Stimulated activated naive CD4-positive, alpha-beta T cell treated with Interleukin-2 at 50 U/mL for 16 hours (primary cell): ENCODE results near the gene MED15.

Experiments used
- DNase-seq: peaks from one replicate; lab custom pipeline; 2025; lab: John Stamatoyannopoulos, UW

MED15 gene

DNA sequence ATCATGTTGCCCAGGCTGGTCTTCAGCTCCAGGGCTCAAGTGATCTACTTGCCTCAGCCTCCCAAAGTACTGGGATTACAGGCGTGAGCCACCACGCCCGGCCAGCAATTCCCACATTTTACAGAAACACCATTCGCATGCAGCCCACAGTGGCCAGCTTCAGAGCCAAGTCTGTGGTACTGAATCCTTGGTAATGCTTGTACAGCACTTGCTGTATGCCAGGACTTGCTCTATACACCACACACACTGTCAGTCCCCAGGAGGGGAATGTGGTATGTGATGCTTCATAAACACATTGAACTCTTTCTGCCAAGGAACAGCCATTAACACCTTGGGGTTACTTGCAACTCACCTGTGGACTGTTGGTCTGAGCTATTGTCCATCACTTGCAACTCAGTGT, 119.4 kb downstream of the MED15 start:
- DNase-seq: no peak

DNA sequence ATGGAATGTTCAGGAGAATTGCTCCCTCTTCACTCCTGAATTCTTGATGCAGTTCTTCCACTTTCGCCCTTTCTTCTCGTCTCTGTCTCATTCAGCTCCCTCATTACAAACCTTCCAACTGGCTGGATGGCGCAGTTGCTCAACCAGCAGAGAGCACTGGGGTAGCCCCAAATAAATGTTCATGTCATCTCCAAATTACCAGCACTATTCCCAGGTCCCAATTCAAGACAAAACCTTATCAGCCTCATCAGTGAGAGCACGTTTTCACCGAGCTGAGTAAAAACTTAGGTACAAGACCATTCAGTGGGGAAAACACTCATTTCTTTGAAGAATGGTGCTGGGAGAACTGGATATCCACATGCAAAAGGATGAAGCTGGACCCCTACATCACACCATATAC, 120.0 kb downstream of the MED15 start:
- DNase-seq: no peak

DNA sequence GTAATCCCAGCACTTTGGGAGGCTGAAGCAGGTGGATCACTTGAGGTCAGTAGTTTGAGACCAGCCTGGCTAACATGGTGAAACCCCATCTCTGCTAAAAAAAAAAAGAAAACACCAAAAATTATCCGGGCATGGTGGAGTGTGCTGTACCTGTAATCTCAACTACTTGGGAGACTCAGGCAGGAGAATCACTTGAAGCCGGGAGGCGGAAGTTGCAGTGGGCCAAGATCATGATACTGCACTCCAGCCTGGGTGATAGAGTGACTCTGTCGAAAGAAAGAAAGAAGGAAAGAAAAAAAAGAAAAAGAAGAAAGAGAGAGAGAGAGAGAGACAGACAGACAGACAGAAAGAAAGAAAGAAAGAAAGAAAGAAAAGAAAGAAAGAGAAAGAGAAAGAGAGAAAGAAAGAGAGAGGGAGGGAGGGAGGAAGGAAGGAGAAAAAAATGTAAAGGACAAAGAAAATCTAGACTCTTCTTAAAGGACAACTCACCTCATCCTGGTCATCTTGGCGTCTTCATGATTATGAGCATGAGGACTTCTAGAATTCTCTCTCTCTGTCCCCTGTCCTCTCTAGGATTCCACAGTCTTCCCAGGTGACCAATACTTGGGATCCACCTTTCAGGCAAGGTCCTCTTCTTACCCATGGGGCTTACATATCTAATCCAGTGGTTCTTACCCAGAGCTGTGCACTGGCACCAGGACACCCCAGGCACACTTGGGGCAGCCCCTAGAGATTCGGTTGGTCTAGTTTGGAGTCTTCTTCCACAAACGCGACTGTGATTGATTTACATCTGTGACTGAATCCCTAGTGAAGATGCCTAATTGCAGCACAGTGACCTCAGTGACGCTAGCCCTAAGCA, 120.9 kb downstream of the MED15 start:
- DNase-seq: no peak

DNA sequence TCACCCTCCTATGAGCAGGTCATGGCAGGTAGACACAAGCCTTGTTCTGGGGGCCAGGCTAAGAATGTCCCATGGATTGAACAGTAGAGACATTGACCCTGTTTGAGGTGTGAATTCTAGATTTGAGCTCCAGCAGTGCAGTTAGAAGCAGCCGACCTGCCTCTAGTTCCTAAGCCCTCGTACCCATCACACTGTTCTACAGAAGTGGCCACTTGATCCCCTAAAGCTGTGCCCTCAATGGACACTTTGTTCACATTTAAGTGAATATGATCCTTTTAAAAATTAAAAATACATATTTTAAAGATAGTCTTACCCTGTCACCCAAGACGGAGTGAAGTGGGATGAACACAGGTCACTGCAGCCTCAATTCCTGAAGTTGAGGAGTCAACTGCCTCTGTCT, 122.0 kb downstream of the MED15 start:
- DNase-seq: no peak

DNA sequence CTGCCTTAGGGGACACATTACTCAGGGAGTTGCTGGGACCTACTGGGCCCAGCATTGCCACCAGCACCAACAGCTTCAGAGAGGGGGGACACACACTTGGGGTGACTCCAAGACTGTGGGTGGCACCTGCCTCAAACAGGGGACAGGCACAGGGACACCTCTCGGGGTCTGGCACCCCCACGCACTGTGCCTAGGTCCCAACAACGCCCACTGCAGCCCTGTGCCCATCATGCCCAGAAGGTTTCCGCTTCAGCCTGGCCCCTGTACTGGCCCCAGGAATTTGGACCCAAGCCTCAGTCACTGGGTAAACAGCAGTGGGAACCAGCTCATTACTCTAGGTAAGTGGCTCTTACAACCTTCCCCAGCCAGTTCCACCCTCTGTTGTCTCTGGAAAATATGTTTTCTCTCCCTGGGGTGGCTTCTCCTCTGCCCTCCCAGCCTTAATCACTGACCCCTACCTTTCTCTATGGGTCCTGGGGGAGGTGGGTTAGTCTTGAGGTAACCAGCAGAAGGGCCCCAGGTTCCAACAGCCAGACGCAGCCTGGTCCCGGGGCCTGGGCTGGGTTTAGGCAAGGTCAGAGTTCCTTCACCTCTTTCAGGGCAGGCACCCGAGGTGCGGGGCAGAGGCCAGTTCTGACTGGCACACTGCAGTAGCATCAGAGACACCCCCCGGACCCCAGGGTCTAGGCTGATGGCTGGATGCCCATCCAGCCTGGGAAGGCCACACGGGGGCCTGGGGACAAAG, 123.6 kb downstream of the MED15 start:
- DNase-seq: no peak

DNA sequence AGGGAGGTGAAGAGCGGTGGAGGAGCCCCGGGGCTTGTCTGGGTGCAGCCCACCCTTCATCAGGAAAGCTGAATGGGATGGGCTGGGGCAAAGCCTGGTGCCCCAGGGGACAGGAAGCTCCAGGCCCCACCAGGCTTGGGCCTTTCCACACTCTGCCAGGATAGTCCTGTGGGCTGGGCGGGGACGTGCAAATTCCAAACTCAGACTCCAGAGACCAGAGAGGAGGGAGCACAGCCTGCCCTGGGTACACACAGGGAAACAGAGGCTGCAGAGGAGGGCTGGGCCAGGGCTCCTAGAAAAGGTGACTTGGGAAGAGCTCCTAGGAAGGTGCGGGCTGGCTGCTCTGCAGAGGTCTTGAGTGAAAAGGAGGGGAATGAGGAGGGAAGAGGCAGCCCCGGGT, 124.7 kb downstream of the MED15 start:
- no peak for DNase-seq

DNA sequence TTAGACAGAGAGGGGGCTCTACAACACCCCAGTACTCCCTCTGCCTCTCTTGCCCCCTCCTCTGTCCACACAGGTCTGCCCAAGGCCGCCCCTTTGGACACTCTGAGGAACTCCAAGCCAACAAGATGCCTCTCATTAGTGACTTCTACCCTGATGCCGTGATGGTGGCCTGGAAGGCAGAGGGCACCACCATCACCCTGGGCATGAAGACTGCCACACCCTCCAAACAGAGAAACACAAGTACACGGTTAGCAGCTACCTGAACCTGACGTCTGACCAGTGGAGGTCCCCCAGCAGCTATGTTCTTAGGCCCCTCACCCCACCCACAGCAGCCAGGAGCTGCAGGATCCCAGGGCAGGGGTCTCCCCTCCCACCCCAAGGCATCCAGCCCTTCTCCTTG, 125.1 kb downstream of the MED15 start:
- no peak for DNase-seq

DNA sequence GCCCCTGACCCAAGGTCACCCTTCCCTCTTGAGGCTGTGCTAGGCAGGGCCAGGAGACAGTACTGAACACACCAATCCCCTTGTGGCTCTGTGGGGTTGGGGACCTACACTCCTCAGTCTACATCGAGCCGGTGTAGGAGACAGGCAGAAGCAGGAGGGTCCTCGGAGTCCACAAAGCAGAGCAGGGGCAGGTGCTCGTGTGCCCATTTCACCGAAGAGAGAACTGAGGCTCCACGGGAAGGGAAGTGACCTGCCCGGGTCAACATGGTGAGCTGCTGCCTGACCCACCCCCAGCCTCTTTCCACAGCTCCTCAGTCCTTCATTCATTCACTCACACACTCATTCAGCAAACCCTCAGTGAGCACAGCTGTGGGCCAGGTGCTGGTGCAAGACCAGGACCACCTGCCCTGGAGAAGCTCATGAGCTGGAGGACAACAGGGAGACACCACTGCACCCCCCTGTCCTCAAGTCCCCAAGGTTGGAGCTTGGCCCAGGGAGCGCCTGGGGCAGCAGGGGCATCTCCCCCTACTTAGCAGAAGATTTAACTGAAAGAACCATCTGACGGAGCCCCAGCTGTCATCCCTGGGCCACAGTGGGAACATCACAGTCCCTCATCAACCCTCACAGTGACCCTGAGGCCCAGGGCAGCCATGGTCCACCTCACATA, 127.3 kb downstream of the MED15 start:
- no peak for DNase-seq

DNA sequence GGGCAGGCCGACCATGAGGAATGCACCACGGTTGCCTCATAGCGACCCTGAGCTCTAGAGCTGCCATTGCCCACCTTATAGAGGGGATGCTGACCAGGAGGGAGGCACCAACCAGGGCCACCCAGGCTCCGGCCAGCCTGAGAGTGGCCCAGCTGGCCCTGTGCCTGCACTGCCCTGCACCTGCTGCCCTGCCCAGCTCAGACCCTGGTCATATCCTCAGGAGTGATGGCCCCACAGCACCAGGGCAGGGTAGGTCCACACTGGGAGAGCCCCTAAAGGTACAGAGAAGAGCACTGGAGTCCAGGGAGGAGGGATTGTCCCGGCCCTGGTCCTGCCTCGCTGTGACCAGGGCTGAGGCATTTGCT, 127.8 kb downstream of the MED15 start:
- DNase-seq: no peak

DNA sequence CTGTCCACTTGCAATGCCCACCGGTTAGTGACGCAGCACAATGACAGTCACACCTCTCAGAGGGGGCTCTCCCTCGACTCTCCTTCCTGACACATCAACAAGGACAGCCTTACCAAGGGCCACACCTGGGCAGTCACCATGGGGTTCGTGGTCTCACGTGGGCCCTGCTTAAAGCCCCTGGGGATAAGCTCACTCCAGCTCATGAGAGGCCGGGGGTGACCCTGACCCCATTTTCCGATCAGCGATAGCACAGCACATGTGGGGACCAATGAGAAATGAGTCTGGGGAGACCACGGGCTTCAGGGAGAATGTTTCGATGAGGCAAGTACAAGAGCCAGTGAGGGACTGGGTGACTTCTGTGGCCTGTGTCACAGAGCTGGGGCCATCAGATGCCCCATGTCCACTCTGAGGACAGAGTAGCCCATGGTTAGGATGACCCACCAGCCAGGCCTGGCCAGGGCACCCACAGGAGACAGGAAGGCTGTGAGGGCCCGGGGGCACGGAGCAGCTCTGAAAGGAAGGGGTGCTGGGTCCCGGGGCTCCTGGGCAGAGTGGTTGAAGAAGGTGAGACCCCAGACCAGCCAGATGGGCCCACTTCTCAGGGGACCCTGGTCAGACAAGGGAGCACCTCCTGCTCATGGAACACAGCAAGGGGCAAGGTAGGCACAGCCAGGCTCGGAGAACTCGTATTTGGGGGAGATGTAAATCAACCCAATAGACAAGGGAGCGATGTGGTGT, 128.8 kb downstream of the MED15 start:
- DNase-seq: no peak

DNA sequence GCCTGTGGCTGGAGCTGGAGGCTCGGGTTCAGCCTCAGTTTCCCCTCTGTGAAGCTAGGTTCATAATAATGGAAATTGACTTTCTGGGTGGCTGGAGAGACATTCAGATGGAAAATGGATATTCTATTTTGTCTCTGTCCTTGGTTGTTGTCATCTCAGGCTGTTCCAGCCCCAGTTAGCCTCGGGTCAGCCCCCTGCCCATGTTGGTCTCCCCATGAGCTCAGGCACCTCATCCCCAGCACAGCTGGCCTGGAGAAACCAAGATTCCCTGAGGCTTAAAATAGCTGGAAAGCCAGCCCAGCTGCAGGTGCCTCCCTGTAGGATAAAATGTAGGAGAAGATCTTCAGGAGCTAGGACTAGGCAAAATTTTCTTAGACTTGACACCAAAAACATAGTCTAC, 129.5 kb downstream of the MED15 start:
- no peak for DNase-seq
